ENCODE results near the gene PPP4R2.

Gene PPP4R2

DNA sequence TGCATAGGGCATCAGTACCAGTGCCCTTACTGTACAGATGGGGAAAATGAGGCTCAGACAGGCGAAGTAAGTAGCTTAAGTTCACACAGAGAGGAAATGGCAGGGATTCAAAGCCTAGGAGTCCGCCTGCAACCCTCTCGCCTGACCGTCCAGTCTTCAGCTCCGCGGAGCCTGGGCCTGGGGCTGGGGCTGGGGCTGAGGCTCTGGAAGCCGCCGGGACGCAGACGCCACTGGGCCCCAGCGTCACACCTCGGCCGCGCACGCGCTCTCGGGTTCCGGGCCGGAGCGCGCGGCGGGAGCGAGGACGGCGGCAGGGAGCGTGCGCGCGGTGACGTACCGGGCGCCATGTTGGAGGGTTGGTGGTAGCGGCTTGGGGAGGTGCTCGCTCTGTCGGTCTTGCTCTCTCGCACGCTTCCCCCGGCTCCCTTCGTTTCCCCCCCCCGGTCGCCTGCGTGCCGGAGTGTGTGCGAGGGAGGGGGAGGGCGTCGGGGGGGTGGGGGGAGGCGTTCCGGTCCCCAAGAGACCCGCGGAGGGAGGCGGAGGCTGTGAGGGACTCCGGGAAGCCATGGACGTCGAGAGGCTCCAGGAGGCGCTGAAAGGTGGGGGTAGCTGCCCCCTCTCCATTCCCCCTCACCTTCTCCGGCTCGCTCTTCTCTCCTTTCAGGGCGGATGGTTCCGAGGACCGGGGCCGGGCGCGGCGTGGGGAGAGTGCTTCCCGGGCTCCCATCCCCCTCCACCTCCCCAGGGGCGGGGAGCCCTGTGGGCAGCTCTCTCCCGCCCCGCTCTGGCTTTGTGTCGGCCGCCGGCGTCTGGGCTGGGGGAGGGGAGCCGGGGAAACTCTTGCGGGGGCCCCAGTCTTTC lies at the start of gene PPP4R2:
TSS of gene PPP4R2 (plus strand) at position 339 of the 861 bp plus-strand sequence. CDS start at position 566, 227 bp downstream.
- Histone ChIP-seq H3K4me3 (ENCODE audit: severe bottlenecking) (peak within 1 kb of the TSS; percentile 96), H3K27me3 (ENCODE audit: insufficient read depth, poor library complexity, severe bottlenecking) (no peaks in the 10 kb centered on the region), H3K9me3 (ENCODE audit: severe bottlenecking) (no peaks in the 10 kb centered on the region), H3K27ac (ENCODE audit: poor library complexity, severe bottlenecking) (peak within 1 kb of the TSS; percentile 82), H3K4me1 (ENCODE audit: insufficient read depth, poor library complexity, severe bottlenecking) (peaks cover 16% of the 10 kb centered on the region), H3K36me3 (ENCODE audit: low read depth) (peaks cover 42% of the 10 kb centered on the region)
- TF ChIP-seq CTCF (IDR thresholded peaks at IDR 0.05; ENCODE audit: poor library complexity, severe bottlenecking), result no peak
- DNase-seq (ENCODE audit: low spot score) (peak; percentile 81), ATAC-seq (ENCODE audit: low read depth) (peak; percentile 90)

DNA sequence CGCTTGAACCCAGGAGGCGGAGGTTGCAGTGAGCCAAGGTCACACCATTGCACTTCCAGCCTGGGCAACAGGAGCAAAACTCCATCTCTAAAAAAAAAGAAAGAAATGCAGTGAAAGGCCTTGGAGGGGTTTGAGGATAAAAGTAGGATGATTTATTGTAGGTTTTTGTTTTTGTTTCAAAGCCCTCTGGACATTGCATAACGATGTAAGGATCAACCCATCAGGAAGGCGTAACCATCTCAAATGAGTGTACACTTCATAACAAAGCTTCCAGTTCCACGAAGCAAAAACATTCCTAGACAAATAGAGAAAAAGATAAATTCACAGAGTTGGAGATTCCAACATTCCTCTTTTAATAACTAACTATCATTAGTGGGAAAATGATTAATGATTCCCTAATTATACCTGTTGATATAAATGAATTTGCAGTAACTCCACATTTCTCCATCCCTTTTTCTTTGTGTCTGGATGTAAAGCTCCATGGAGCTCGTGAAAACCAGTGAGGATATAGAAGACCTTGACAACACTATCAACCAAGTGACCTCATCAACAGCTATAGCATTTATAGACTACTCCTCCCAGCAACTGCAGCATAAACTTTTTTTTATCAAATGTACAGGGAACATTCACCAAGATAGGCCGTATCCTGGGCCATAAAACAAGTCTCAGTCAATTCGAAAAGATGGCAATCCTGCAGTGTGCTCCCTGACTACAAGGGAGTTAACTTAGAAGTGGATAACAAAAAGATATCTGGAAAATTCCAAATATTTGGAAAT lies 48.7 kb upstream of the PPP4R2 start:
- no peak overlapping the region for H3K27ac ChIP-seq (ENCODE audit: poor library complexity, severe bottlenecking)
- H3K9me3 ChIP-seq (ENCODE audit: severe bottlenecking), result no peaks in the 10 kb centered on the region
- H3K36me3 ChIP-seq (ENCODE audit: low read depth), result no peaks in the 10 kb centered on the region
- H3K4me1 ChIP-seq (ENCODE audit: insufficient read depth, poor library complexity, severe bottlenecking), result peaks cover 5% of the 10 kb centered on the region
- TF ChIP-seq CTCF (IDR thresholded peaks at IDR 0.05; ENCODE audit: poor library complexity, severe bottlenecking), result no peak
- DNase-seq (ENCODE audit: low spot score) (no peak), ATAC-seq (ENCODE audit: low read depth) (no peak)
- H3K27me3 ChIP-seq (ENCODE audit: insufficient read depth, poor library complexity, severe bottlenecking), result no peaks in the 10 kb centered on the region
- H3K4me3 ChIP-seq (ENCODE audit: severe bottlenecking), result no peak overlapping the region

GRCh38 chr3:72949016-72949415 lies 47.6 kb upstream of the PPP4R2 start:
- no peak overlapping the region for H3K27ac ChIP-seq (ENCODE audit: poor library complexity, severe bottlenecking)
- H3K9me3 ChIP-seq (ENCODE audit: severe bottlenecking), result no peaks in the 10 kb centered on the region
- H3K4me3 ChIP-seq (ENCODE audit: severe bottlenecking), result no peak overlapping the region
- H3K36me3 ChIP-seq (ENCODE audit: low read depth), result no peaks in the 10 kb centered on the region
- no peak for TF ChIP-seq CTCF (IDR thresholded peaks at IDR 0.05; ENCODE audit: poor library complexity, severe bottlenecking)
- ATAC-seq (ENCODE audit: low read depth) (no peak), DNase-seq (ENCODE audit: low spot score) (no peak)
- peaks cover 5% of the 10 kb centered on the region for H3K4me1 ChIP-seq (ENCODE audit: insufficient read depth, poor library complexity, severe bottlenecking)
- H3K27me3 ChIP-seq (ENCODE audit: insufficient read depth, poor library complexity, severe bottlenecking), result no peaks in the 10 kb centered on the region

- Histone ChIP-seq H3K4me1 (ENCODE audit: insufficient read depth, poor library complexity, severe bottlenecking) (peaks cover 3% of the 10 kb centered on the region), H3K36me3 (ENCODE audit: low read depth) (no peaks in the 10 kb centered on the region), H3K27ac (ENCODE audit: poor library complexity, severe bottlenecking) (no peak overlapping the region), H3K27me3 (ENCODE audit: insufficient read depth, poor library complexity, severe bottlenecking) (no peaks in the 10 kb centered on the region), H3K9me3 (ENCODE audit: severe bottlenecking) (no peaks in the 10 kb centered on the region), H3K4me3 (ENCODE audit: severe bottlenecking) (no peak overlapping the region)
- DNase-seq (ENCODE audit: low spot score) (no peak), ATAC-seq (ENCODE audit: low read depth) (no peak)
- TF ChIP-seq CTCF (IDR thresholded peaks at IDR 0.05; ENCODE audit: poor library complexity, severe bottlenecking), result no peak
Measured at GRCh38 chr3:72950372-72950771, 46.2 kb upstream of the PPP4R2 start.
